Nephron (organoid): ENCODE results near the gene ARHGAP18.
"Not testable (repeated sequence)": the region's sequence is repeated elsewhere in the genome, so short reads cannot be mapped to it uniquely, and the experiment has no call there.

ENCODE experiments used
- H3K27ac Mint-ChIP-seq, 3 experiments: 2 replicates each; pipeline ENCODE4 v1.8.0; 2020; ENCODE audit warnings: mixed read lengths in 3 of 3, mild to moderate bottlenecking in 2 of 3, moderate library complexity in 1 of 3
- H3K27me3 Mint-ChIP-seq: 2 replicates; pipeline ENCODE4 v1.8.0; 2021; ENCODE audit warnings: low read depth, mild to moderate bottlenecking, moderate library complexity, mixed read lengths
- H3K36me3 Mint-ChIP-seq: 2 replicates; pipeline ENCODE4 v1.8.0; 2020; ENCODE audit warnings: low read depth, mixed read lengths
- H3K4me1 Mint-ChIP-seq: 2 replicates; pipeline ENCODE4 v1.8.0; 2020; ENCODE audit warnings: mixed read lengths
- H3K4me3 Mint-ChIP-seq, 3 experiments: 2 replicates each; pipeline ENCODE4 v1.8.0; 2020; ENCODE audit warnings: mild to moderate bottlenecking in 3 of 3, mixed read lengths in 3 of 3, moderate library complexity in 2 of 3
- H3K9me3 Mint-ChIP-seq: 2 replicates; pipeline ENCODE4 v1.8.0; 2020; ENCODE audit warnings: mixed read lengths
- TF ChIP-seq, protein P1 (sequence below), 3 experiments: fragments of 200-600 bp; sonication (generic); IDR thresholded peaks; one replicate each; pipeline ENCODE4 v1.5.0; 2021; ENCODE audit warnings: antibody characterized with exemption in 3 of 3; ENCODE audit not compliant: unreplicated experiment in 3 of 3

The ARHGAP18 gene

DNA sequence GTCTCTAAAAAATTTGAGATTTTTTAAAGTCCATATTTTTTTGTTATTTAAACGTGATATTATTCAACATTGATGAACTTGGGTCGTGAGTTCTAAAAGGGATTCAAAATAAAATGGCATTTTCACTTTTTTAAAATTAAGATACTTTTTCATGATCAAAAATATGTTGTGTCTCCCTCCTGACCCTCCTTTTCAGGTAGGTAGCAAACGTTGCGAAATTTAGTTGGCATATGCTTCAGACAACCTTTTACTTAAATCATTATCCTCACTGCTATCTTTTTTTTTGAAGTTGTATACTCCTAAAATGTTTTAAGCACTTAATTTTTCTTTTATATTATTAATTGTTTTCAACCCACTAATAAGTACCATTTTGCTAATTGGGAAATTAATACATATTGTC, 133.5 kb downstream of the ARHGAP18 start:
- peaks cover 14% of the 10 kb centered on the region for H3K9me3 Mint-ChIP-seq
- H3K4me3 Mint-ChIP-seq = no peak overlapping the region
- peaks cover 23% of the 10 kb centered on the region for H3K36me3 Mint-ChIP-seq
- no peak overlapping the region for H3K27ac Mint-ChIP-seq
- TF ChIP-seq, protein P1, sequence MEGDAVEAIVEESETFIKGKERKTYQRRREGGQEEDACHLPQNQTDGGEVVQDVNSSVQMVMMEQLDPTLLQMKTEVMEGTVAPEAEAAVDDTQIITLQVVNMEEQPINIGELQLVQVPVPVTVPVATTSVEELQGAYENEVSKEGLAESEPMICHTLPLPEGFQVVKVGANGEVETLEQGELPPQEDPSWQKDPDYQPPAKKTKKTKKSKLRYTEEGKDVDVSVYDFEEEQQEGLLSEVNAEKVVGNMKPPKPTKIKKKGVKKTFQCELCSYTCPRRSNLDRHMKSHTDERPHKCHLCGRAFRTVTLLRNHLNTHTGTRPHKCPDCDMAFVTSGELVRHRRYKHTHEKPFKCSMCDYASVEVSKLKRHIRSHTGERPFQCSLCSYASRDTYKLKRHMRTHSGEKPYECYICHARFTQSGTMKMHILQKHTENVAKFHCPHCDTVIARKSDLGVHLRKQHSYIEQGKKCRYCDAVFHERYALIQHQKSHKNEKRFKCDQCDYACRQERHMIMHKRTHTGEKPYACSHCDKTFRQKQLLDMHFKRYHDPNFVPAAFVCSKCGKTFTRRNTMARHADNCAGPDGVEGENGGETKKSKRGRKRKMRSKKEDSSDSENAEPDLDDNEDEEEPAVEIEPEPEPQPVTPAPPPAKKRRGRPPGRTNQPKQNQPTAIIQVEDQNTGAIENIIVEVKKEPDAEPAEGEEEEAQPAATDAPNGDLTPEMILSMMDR (IDR thresholded peaks at IDR 0.05; ENCODE audit: unreplicated experiment in 3 of 3) = no peak
- no peaks in the 10 kb centered on the region for H3K27me3 Mint-ChIP-seq
- no peaks in the 10 kb centered on the region for H3K4me1 Mint-ChIP-seq

DNA sequence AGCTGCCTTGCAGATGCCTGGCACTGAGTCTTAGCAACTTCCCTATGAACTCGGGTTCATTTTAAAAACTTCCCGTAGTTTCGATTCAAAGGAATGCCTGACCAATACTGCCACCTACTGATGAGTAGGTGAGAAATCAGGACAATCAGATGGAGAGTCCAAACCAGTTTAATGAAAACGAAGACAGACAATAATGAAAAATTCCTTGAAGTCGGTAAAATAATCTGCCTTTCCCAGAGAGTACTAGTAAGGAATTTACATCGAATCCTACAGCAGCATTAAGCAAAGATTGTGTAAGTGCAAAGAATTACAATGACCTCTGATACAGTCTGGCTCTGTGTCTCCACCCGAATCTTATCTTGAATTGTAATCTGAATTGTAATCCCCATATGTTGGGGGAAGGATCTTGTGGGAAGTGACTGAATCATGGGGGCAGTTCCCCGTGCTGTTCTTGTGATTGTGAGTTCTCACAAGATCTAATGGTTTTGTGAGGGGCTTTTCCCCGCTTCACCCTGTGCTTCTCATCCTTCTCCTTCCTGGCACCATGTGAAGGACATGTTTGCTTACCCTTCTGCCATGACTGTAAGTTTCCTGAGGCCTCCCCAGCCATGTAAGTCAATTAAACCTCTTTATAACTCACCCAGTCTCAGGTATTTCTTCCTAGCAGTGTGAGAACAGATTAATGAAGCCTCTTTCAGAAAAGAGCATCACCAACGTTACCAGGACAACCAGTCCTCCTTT, 134.4 kb downstream of the ARHGAP18 start:
- TF ChIP-seq, protein P1 (IDR thresholded peaks at IDR 0.05; ENCODE audit: unreplicated experiment in 3 of 3) = peak; percentile 59 to 81 (median 79)
- H3K4me1 Mint-ChIP-seq = no peaks in the 10 kb centered on the region
- H3K27ac Mint-ChIP-seq = no peak overlapping the region
- peak overlapping the region in 2 of 3 experiments; percentile 6 to 18 for H3K4me3 Mint-ChIP-seq
- peaks cover 32% of the 10 kb centered on the region for H3K36me3 Mint-ChIP-seq
- peaks cover 19% of the 10 kb centered on the region for H3K9me3 Mint-ChIP-seq
- H3K27me3 Mint-ChIP-seq = no peaks in the 10 kb centered on the region

DNA sequence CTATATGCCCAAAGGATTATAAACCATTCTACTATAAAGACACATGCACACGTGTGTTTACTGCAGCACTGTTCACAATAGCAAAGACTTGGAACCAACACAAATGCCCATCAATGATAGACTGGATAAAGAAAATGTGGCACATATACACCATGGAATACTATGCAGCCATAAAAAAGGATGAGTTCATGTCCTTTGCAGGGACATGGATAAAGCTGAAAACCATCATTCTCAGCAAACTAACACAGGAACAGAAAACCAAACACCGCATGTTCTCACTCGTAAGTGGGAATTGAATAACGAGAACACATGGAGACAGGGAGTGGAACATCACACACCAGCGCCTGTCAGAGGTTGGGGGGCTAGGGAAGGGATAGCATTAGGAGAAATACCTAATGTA, 135.4 kb downstream of the ARHGAP18 start:
- Mint-ChIP-seq H3K9me3 (peaks cover 28% of the 10 kb centered on the region), H3K36me3 (peaks cover 39% of the 10 kb centered on the region)

DNA sequence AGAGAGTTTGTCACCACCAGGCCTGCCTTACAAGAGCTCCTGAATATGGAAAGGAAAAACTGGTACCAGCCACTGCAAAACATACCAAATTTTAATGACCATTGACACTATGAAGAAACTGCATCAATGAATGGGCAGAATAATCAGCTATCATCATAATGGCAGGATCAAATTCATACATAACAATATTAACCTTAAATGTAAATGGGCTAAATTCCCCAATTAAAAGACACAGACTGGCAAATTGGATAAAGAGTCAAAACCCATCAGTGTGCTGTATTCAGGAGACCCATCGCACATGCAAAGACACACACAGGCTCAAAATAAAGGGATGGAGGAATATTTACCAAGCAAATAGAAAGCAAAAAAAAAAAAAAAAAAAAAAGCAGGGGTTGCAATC, 139.0 kb downstream of the ARHGAP18 start:
- H3K9me3 Mint-ChIP-seq = peaks cover 29% of the 10 kb centered on the region

More for the DNA sequence above, 135.4 kb downstream of the ARHGAP18 start:
- H3K27me3 Mint-ChIP-seq, H3K4me1 Mint-ChIP-seq, H3K4me3 Mint-ChIP-seq, H3K27ac Mint-ChIP-seq: not testable (repeated sequence)

DNA sequence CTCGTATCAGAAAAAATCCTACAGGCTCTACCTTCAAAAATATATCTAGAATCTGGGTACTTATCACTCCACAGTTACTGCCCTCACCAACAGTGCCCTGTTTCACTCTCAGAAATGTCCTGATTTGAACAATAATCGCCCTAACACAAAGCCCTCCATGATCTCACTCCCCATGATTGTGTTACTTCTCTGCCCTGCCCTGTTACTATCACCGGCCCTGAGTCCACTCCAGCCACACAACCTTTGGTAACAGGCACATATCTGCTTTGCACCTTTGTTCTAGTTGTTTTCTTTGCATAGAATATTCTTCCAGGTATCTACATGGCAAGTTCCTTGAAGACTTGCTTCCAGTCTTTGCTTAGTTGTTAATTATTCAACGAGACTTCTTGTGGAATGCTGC, 142.0 kb downstream of the ARHGAP18 start:
- Mint-ChIP-seq H3K9me3 (peaks cover 26% of the 10 kb centered on the region), H3K4me1 (peaks cover 8% of the 10 kb centered on the region), H3K27me3 (no peaks in the 10 kb centered on the region), H3K4me3 (no peak overlapping the region), H3K27ac (no peak overlapping the region), H3K36me3 (peaks cover 29% of the 10 kb centered on the region)
- TF ChIP-seq, protein P1 (IDR thresholded peaks at IDR 0.05; ENCODE audit: unreplicated experiment in 3 of 3) = no peak

More for the DNA sequence above, 139.0 kb downstream of the ARHGAP18 start:
- H3K36me3 Mint-ChIP-seq = peaks cover 39% of the 10 kb centered on the region
- not testable (repeated sequence) for H3K4me3 Mint-ChIP-seq, H3K4me1 Mint-ChIP-seq, H3K27me3 Mint-ChIP-seq, H3K27ac Mint-ChIP-seq

DNA sequence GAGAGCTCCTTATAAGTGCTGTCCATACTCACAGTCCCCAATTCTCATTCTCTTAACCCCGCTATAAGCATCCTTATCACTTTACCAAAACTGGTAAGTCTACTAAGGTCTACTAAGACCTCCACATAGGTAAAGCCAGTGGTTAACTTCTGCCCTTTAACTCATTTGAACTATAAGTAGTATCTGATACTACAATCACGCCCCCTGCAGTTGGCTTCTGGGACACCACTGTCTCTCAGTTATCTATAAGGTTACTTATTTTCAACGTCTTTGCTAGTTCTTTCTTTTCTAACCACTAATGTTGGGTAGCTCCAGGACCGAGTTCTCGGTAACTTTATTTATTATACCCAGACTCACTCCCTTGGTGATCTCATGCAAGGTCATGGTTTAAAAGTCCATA, 142.6 kb downstream of the ARHGAP18 start:
- Mint-ChIP-seq H3K4me3 (no peak overlapping the region), H3K4me1 (peaks cover 8% of the 10 kb centered on the region), H3K27ac (no peak overlapping the region), H3K36me3 (peaks cover 25% of the 10 kb centered on the region), H3K9me3 (peaks cover 22% of the 10 kb centered on the region), H3K27me3 (no peaks in the 10 kb centered on the region)
- TF ChIP-seq, protein P1 (IDR thresholded peaks at IDR 0.05; ENCODE audit: unreplicated experiment in 3 of 3) = peak in 1 of 3 experiments; percentile 9

DNA sequence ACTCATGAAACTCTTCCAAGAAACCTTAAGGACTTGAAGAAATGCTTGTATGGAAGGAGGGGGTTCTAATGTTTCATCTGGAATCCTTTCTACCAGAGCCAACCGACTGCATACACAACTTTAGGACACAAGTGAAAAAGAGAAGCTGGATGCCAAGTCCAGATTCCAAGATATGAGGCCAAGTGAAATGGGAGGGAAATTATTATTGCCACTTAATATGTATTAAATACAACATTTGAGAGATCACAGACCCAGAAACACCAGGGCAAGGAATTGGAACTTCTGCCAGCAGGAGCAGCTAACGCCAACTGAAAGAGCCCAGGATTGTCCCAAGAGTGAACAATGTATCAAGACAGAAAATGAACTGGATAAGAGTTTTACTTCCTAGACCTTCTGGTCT, 144.2 kb downstream of the ARHGAP18 start:
- Mint-ChIP-seq H3K36me3 (peaks cover 9% of the 10 kb centered on the region), H3K27me3 (no peaks in the 10 kb centered on the region), H3K27ac (peak overlapping the region in 1 of 3 experiments; percentile 81), H3K9me3 (peaks cover 10% of the 10 kb centered on the region), H3K4me3 (no peak overlapping the region), H3K4me1 (peaks cover 8% of the 10 kb centered on the region)
- TF ChIP-seq, protein P1 (IDR thresholded peaks at IDR 0.05; ENCODE audit: unreplicated experiment in 3 of 3) = no peak
